ENCODE data around the gene ERI3. TPM values are rescaled to one million over a fixed set of nuclear protein-coding genes. Genes with fewer than 3 reads are reported as not detected.

The ERI3 gene
- polyA plus RNA-seq, 4 donors, result 26.5 to 50.1 (median 31.0) TPM

GRCh38 chr1:44236490-44237272 is 118.4 kb downstream of the ERI3 start:
- FAIRE-seq (no peak), DNase-seq (peak in 1 of 2 donors; percentile 51)
- Histone ChIP-seq H3K36me3 (ENCODE audit: control insufficient read depth in 3 of 3, insufficient read depth in 2 of 3, low read depth in 1 of 3, low read length in 3 of 3) (peaks cover 0 to 32% (median 0%) of the 10 kb centered on the region in 3 donors), H3K27me3 (ENCODE audit: control insufficient read depth in 3 of 3, insufficient read depth in 3 of 3, low read length in 3 of 3) (no peaks in the 10 kb centered on the region), H3K4me1 (ENCODE audit: control insufficient read depth in 3 of 3, insufficient read depth in 2 of 3, low read depth in 1 of 3, low read length in 2 of 3) (peaks cover 0 to 44% (median 0%) of the 10 kb centered on the region in 3 donors), H3K27ac (ENCODE audit: low read depth in 1 of 3, low read length in 2 of 3) (no peak overlapping the region), H3K9me3 (ENCODE audit: control insufficient read depth in 2 of 2, insufficient read depth in 1 of 2, low read depth in 1 of 2, low read length in 1 of 2) (no peaks in the 10 kb centered on the region), H3K4me3 (ENCODE audit: low read depth in 1 of 3, low read length in 3 of 3) (no peak overlapping the region)
- WGBS, 3 donors, result 84 to 94% (median 87%) methylated on average over 8 of the region's 8 CpGs

DNA sequence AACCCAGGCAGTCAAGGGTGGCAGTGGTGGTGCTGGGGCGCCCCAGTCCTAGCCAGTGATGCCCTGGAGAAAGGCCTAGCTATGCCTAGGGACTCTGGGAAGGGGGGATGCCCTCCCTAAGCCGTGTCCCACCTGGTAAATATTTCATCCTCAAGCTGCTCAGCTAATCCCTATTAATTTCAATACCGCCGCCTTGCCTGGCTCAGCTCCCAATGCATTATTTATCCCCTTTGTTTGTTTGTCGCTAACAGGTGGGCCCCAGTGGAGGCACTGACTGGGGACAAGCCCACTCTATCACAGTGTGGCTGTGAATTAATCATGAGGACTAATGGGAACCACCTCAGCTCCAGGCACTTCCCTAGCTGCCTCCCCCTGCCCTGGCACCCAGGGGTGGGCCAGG is 119.2 kb downstream of the ERI3 start:
- Histone ChIP-seq H3K9me3 (ENCODE audit: control insufficient read depth in 2 of 2, insufficient read depth in 1 of 2, low read depth in 1 of 2, low read length in 1 of 2) (no peaks in the 10 kb centered on the region), H3K27ac (ENCODE audit: low read depth in 1 of 3, low read length in 2 of 3) (no peak overlapping the region), H3K27me3 (ENCODE audit: control insufficient read depth in 3 of 3, insufficient read depth in 3 of 3, low read length in 3 of 3) (no peaks in the 10 kb centered on the region), H3K4me3 (ENCODE audit: low read depth in 1 of 3, low read length in 3 of 3) (no peak overlapping the region), H3K4me1 (ENCODE audit: control insufficient read depth in 3 of 3, insufficient read depth in 2 of 3, low read depth in 1 of 3, low read length in 2 of 3) (peaks cover 0 to 43% (median 0%) of the 10 kb centered on the region in 3 donors), H3K36me3 (ENCODE audit: control insufficient read depth in 3 of 3, insufficient read depth in 2 of 3, low read depth in 1 of 3, low read length in 3 of 3) (peaks cover 0 to 31% (median 0%) of the 10 kb centered on the region in 3 donors)
- DNase-seq, result no peak
- no peak for FAIRE-seq
- 91 to 96% (median 95%) methylated on average over 5 of the region's 5 CpGs for WGBS, 3 donors

DNA sequence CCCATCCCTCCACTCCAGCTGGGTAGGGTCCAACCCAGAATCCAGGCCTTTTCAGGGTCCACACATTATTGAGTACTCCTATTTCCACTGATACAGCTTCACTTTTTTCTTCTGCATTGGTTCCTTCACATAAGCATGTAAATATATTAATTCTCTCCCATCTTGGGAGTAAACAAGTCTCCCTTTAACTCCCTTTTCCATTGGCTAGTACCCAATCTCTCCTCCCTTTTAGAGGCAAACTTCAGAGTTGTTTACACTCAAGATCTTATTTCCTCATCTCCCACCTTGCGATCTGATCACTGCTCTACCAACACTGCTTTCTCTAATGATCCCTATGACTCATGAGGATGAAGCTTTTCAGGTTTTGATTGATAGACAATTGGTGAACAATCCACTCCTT is 121.5 kb downstream of the ERI3 start:
- H3K36me3 ChIP-seq (ENCODE audit: control insufficient read depth in 3 of 3, insufficient read depth in 2 of 3, low read depth in 1 of 3, low read length in 3 of 3), result peaks cover 0 to 33% (median 0%) of the 10 kb centered on the region in 3 donors
- H3K27ac ChIP-seq (ENCODE audit: low read depth in 1 of 3, low read length in 2 of 3), result no peak overlapping the region
- H3K9me3 ChIP-seq (ENCODE audit: control insufficient read depth in 2 of 2, insufficient read depth in 1 of 2, low read depth in 1 of 2, low read length in 1 of 2), result no peaks in the 10 kb centered on the region
- DNase-seq (no peak), FAIRE-seq (no peak)
- peaks cover 0 to 23% (median 0%) of the 10 kb centered on the region in 3 donors for H3K4me1 ChIP-seq (ENCODE audit: control insufficient read depth in 3 of 3, insufficient read depth in 2 of 3, low read depth in 1 of 3, low read length in 2 of 3)
- no peaks in the 10 kb centered on the region for H3K27me3 ChIP-seq (ENCODE audit: control insufficient read depth in 3 of 3, insufficient read depth in 3 of 3, low read length in 3 of 3)
- no peak overlapping the region for H3K4me3 ChIP-seq (ENCODE audit: low read depth in 1 of 3, low read length in 3 of 3)
- WGBS, 3 donors, result 71 to 90% (median 86%) methylated on average over 1 of the region's 1 CpG

GRCh38 chr1:44230796-44231195 is 124.3 kb downstream of the ERI3 start:
- WGBS, 3 donors, result 92 to 97% (median 95%) methylated on average over 3 of the region's 3 CpGs

GRCh38 chr1:44229435-44230167 is 125.5 kb downstream of the ERI3 start:
- DNase-seq (no peak), FAIRE-seq (no peak)
- no peaks in the 10 kb centered on the region for H3K27me3 ChIP-seq (ENCODE audit: control insufficient read depth in 3 of 3, insufficient read depth in 3 of 3, low read length in 3 of 3)
- peaks cover 0 to 3% of the 10 kb centered on the region in 2 donors for H3K9me3 ChIP-seq (ENCODE audit: control insufficient read depth in 2 of 2, insufficient read depth in 1 of 2, low read depth in 1 of 2, low read length in 1 of 2)
- no peaks in the 10 kb centered on the region for H3K4me1 ChIP-seq (ENCODE audit: control insufficient read depth in 3 of 3, insufficient read depth in 2 of 3, low read depth in 1 of 3, low read length in 2 of 3)
- peaks cover 0 to 39% (median 0%) of the 10 kb centered on the region in 3 donors for H3K36me3 ChIP-seq (ENCODE audit: control insufficient read depth in 3 of 3, insufficient read depth in 2 of 3, low read depth in 1 of 3, low read length in 3 of 3)
- no peak overlapping the region for H3K27ac ChIP-seq (ENCODE audit: low read depth in 1 of 3, low read length in 2 of 3)
- WGBS, 3 donors, result 92 to 95% (median 95%) methylated on average over 16 of the region's 16 CpGs
- H3K4me3 ChIP-seq (ENCODE audit: low read depth in 1 of 3, low read length in 3 of 3), result no peak overlapping the region

More at GRCh38 chr1:44230796-44231195, 124.3 kb downstream of the ERI3 start:
- H3K27ac ChIP-seq (ENCODE audit: low read depth in 1 of 3, low read length in 2 of 3), result no peak overlapping the region
- DNase-seq, result no peak
- peaks cover 0 to under 1% of the 10 kb centered on the region in 2 donors for H3K9me3 ChIP-seq (ENCODE audit: control insufficient read depth in 2 of 2, insufficient read depth in 1 of 2, low read depth in 1 of 2, low read length in 1 of 2)
- no peak for FAIRE-seq
- H3K4me3 ChIP-seq (ENCODE audit: low read depth in 1 of 3, low read length in 3 of 3), result no peak overlapping the region
- no peaks in the 10 kb centered on the region for H3K4me1 ChIP-seq (ENCODE audit: control insufficient read depth in 3 of 3, insufficient read depth in 2 of 3, low read depth in 1 of 3, low read length in 2 of 3)
- H3K36me3 ChIP-seq (ENCODE audit: control insufficient read depth in 3 of 3, insufficient read depth in 2 of 3, low read depth in 1 of 3, low read length in 3 of 3), result peaks cover 0 to 39% (median 0%) of the 10 kb centered on the region in 3 donors
- no peaks in the 10 kb centered on the region for H3K27me3 ChIP-seq (ENCODE audit: control insufficient read depth in 3 of 3, insufficient read depth in 3 of 3, low read length in 3 of 3)

GRCh38 chr1:44228218-44228617 is 126.8 kb downstream of the ERI3 start:
- WGBS, 3 donors, result 96 to 97% (median 96%) methylated on average over 13 of the region's 13 CpGs
- H3K9me3 ChIP-seq (ENCODE audit: control insufficient read depth in 2 of 2, insufficient read depth in 1 of 2, low read depth in 1 of 2, low read length in 1 of 2), result peaks cover 0 to 3% of the 10 kb centered on the region in 2 donors
- DNase-seq (no peak), FAIRE-seq (no peak)
- H3K27ac ChIP-seq (ENCODE audit: low read depth in 1 of 3, low read length in 2 of 3), result no peak overlapping the region
- H3K27me3 ChIP-seq (ENCODE audit: control insufficient read depth in 3 of 3, insufficient read depth in 3 of 3, low read length in 3 of 3), result no peaks in the 10 kb centered on the region
- H3K36me3 ChIP-seq (ENCODE audit: control insufficient read depth in 3 of 3, insufficient read depth in 2 of 3, low read depth in 1 of 3, low read length in 3 of 3), result peaks cover 0 to 40% (median 0%) of the 10 kb centered on the region in 3 donors
- H3K4me1 ChIP-seq (ENCODE audit: control insufficient read depth in 3 of 3, insufficient read depth in 2 of 3, low read depth in 1 of 3, low read length in 2 of 3), result no peaks in the 10 kb centered on the region
- H3K4me3 ChIP-seq (ENCODE audit: low read depth in 1 of 3, low read length in 3 of 3), result no peak overlapping the region

- H3K27me3 ChIP-seq (ENCODE audit: control insufficient read depth in 3 of 3, insufficient read depth in 3 of 3, low read length in 3 of 3), result no peaks in the 10 kb centered on the region
- H3K27ac ChIP-seq (ENCODE audit: low read depth in 1 of 3, low read length in 2 of 3), result no peak overlapping the region
- peaks cover 0 to 50% (median 0%) of the 10 kb centered on the region in 3 donors for H3K36me3 ChIP-seq (ENCODE audit: control insufficient read depth in 3 of 3, insufficient read depth in 2 of 3, low read depth in 1 of 3, low read length in 3 of 3)
- H3K4me1 ChIP-seq (ENCODE audit: control insufficient read depth in 3 of 3, insufficient read depth in 2 of 3, low read depth in 1 of 3, low read length in 2 of 3), result no peaks in the 10 kb centered on the region
- no peak overlapping the region for H3K4me3 ChIP-seq (ENCODE audit: low read depth in 1 of 3, low read length in 3 of 3)
- no peak for FAIRE-seq
- peaks cover 0 to 3% of the 10 kb centered on the region in 2 donors for H3K9me3 ChIP-seq (ENCODE audit: control insufficient read depth in 2 of 2, insufficient read depth in 1 of 2, low read depth in 1 of 2, low read length in 1 of 2)
- DNase-seq, result peak in 1 of 2 donors; percentile 63
- WGBS, 3 donors, result 57 to 74% (median 71%) methylated on average over 1 of the region's 1 CpG
These were observed 127.8 kb downstream of the ERI3 start for GRCh38 chr1:44227211-44227610.

GRCh38 chr1:44225761-44226160 is 129.3 kb downstream of the ERI3 start:
- 85 to 100% (median 98%) methylated on average over 2 of the region's 2 CpGs for WGBS, 3 donors
- FAIRE-seq (no peak), DNase-seq (no peak)
- Histone ChIP-seq H3K36me3 (ENCODE audit: control insufficient read depth in 3 of 3, insufficient read depth in 2 of 3, low read depth in 1 of 3, low read length in 3 of 3) (peaks cover 0 to 60% (median 2%) of the 10 kb centered on the region in 3 donors), H3K27me3 (ENCODE audit: control insufficient read depth in 3 of 3, insufficient read depth in 3 of 3, low read length in 3 of 3) (no peaks in the 10 kb centered on the region), H3K9me3 (ENCODE audit: control insufficient read depth in 2 of 2, insufficient read depth in 1 of 2, low read depth in 1 of 2, low read length in 1 of 2) (peaks cover 0 to 3% of the 10 kb centered on the region in 2 donors), H3K4me3 (ENCODE audit: low read depth in 1 of 3, low read length in 3 of 3) (no peak overlapping the region), H3K27ac (ENCODE audit: low read depth in 1 of 3, low read length in 2 of 3) (no peak overlapping the region), H3K4me1 (ENCODE audit: control insufficient read depth in 3 of 3, insufficient read depth in 2 of 3, low read depth in 1 of 3, low read length in 2 of 3) (no peaks in the 10 kb centered on the region)

Measured in small intestine (tissue), 7 donors.